Kidney epithelial cell (primary cell): Measurements from ENCODE around the gene CNTD1. TPM values are rescaled to one million over a fixed set of nuclear protein-coding genes. Genes with fewer than 3 reads are reported as not detected.

Experiments
- DNase-seq: peaks from one replicate; pipeline ENCODE4 v3.0.0-alpha.2; 2010; ENCODE audit warnings: low read depth
- H3K27me3 ChIP-seq: 2 replicates; pipeline ENCODE4 v1.6.0; 2011; ENCODE audit warnings: low read length; ENCODE audit not compliant: control insufficient read depth, insufficient read depth
- H3K36me3 ChIP-seq: 2 replicates; pipeline ENCODE4 v1.5.1; 2011; ENCODE audit warnings: low read length; ENCODE audit not compliant: control insufficient read depth, insufficient read depth
- H3K4me3 ChIP-seq: 2 replicates; pipeline ENCODE4 v1.5.1; 2011; ENCODE audit warnings: low read depth, mild to moderate bottlenecking, control low read depth, low read length
- total RNA-seq: library from RNA; depleted of rRNA; stranded (reverse); fragments of >200 nt; gene quantifications from 2 replicates; pipeline ENCODE4 v1.2.3, GENCODE V29; 2015
- TF ChIP-seq, protein P1 (sequence below): IDR thresholded peaks from 2 replicates; pipeline ENCODE4 v1.5.1; 2011; ENCODE audit warnings: mild to moderate bottlenecking, moderate library complexity, low read length, control low read depth, inconsistent platforms; ENCODE audit not compliant: insufficient read depth, poor library complexity, severe bottlenecking

CNTD1 gene
- total RNA-seq, 1 donor from 2014 or later = 0.21 TPM

- TF ChIP-seq, protein P1, sequence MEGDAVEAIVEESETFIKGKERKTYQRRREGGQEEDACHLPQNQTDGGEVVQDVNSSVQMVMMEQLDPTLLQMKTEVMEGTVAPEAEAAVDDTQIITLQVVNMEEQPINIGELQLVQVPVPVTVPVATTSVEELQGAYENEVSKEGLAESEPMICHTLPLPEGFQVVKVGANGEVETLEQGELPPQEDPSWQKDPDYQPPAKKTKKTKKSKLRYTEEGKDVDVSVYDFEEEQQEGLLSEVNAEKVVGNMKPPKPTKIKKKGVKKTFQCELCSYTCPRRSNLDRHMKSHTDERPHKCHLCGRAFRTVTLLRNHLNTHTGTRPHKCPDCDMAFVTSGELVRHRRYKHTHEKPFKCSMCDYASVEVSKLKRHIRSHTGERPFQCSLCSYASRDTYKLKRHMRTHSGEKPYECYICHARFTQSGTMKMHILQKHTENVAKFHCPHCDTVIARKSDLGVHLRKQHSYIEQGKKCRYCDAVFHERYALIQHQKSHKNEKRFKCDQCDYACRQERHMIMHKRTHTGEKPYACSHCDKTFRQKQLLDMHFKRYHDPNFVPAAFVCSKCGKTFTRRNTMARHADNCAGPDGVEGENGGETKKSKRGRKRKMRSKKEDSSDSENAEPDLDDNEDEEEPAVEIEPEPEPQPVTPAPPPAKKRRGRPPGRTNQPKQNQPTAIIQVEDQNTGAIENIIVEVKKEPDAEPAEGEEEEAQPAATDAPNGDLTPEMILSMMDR = no peak
- no peak for DNase-seq
- H3K27me3 ChIP-seq = no peaks in the 10 kb centered on the region
- peaks cover 3% of the 10 kb centered on the region for H3K36me3 ChIP-seq
- H3K4me3 ChIP-seq = peak overlapping the region; percentile 69
These were observed 25.7 kb upstream of the CNTD1 start for GRCh38 chr17:42772945-42773289.

DNA sequence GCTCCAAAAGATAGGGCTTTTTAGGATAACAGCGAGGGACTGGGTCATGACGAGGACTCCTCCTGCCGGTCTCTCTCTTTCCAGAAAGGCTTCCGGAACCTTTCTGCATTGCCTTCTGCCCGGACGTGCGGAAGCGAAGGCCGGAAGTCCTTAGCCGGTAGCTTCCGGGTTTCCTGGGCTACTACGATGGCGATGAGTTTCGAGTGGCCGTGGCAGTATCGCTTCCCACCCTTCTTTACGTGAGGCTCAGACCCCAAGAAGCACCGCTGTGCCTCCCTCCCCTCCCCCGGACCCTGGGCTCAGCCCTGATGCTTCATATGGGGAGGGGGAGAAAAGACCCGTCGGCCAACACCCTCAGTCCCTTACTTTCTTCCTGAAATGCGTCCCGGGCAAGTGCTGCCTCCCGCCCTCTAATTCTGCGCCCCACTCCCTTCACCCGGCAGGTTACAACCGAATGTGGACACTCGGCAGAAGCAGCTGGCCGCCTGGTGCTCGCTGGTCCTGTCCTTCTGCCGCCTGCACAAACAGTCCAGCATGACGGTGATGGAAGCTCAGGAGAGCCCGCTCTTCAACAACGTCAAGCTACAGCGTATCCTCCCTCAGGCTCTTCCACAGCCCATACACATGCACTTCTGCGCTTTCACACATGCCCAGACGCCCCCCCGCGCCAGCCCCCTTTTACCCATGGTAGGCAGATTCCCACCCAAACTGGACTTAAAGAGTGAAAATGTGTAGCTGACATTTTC lies 25.2 kb upstream of the CNTD1 start, which contains the start of gene VPS25:
Gene VPS25 (plus strand): TSS at position 160 of the 746 bp plus-strand sequence. CDS start 27 bp downstream, at position 187.
- Histone ChIP-seq H3K27me3 (no peaks in the 10 kb centered on the region), H3K36me3 (peaks cover 3% of the 10 kb centered on the region), H3K4me3 (peak within 1 kb of the TSS; percentile 69)
- no peak for DNase-seq
- TF ChIP-seq, protein P1 = peak; percentile 20

DNA sequence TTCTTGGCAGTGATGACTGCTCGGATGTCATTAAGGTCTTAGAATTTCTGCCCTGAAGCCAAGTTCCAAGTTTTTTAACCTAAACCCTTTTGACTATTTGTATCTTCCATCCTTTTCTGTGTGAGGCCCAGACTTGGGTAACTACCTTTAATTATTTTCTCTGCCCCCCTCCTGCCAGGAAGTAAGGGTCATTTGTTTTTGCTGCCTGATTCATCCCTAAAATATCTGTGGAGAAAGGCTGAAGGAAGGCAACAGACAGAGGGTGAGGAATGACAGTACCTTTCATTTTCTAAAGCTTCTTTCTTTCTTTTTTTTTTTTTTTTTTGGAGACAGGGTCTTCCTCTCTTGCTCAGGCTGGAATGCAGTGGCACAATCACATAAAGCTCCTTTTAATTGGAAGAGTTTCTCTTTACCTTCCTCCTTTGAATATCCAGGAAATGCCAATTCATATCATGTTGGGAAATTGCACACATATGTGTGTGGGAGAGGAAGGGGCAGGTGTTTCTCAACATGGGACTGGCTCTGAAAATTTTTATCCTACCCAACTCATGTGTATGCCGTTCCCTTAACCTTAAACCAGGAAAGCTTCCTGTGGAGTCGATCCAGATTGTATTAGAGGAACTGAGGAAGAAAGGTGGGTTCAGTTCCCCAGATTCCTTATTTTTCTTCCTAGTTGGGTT lies 24.5 kb upstream of the CNTD1 start:
- TF ChIP-seq, protein P1 = no peak
- no peaks in the 10 kb centered on the region for H3K27me3 ChIP-seq
- H3K36me3 ChIP-seq = peaks cover 3% of the 10 kb centered on the region
- peak overlapping the region; percentile 69 for H3K4me3 ChIP-seq
- DNase-seq = no peak

DNA sequence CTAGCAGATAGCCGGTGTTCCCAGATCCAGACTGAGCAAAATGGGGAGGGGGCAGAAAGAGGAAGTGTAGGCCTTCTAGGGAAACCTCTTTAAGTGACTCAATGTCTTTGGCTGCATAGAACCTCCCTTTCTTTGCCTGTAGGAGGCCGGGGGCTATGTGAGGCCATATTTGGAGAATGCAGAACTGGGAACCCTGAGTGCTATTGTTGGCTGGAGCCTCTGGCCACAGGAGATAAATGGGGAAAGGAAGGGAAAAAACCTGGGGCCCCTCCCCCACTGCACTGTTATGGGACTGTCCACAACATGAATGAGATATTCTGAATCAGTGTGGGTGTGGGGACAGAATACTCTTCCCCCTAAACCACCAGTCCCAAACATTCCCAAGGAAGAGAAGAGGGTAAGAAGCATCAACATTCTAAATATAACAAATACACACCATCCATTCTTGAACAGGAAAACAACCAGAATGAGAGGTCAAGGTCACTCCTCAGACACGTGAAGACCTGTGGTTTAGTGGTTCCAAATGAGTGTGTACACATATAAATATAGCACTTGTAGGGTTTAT lies 23.0 kb upstream of the CNTD1 start:
- TF ChIP-seq, protein P1 = peak; percentile 2
- H3K27me3 ChIP-seq = no peaks in the 10 kb centered on the region
- DNase-seq = no peak
- no peak overlapping the region for H3K4me3 ChIP-seq
- peaks cover 3% of the 10 kb centered on the region for H3K36me3 ChIP-seq

- TF ChIP-seq, protein P1 = no peak
- Histone ChIP-seq H3K27me3 (no peaks in the 10 kb centered on the region), H3K4me3 (no peak overlapping the region), H3K36me3 (peaks cover 3% of the 10 kb centered on the region)
- no peak for DNase-seq
These were observed 20.1 kb upstream of the CNTD1 start for GRCh38 chr17:42778570-42778969.
